Measurements from ENCODE around the gene LDHAL6A. TPM values are rescaled to one million over a fixed set of nuclear protein-coding genes. Genes with fewer than 3 reads are reported as not detected.

LDHAL6A gene
- total RNA-seq, 1 experiment from 2014 or later = not detected

DNA sequence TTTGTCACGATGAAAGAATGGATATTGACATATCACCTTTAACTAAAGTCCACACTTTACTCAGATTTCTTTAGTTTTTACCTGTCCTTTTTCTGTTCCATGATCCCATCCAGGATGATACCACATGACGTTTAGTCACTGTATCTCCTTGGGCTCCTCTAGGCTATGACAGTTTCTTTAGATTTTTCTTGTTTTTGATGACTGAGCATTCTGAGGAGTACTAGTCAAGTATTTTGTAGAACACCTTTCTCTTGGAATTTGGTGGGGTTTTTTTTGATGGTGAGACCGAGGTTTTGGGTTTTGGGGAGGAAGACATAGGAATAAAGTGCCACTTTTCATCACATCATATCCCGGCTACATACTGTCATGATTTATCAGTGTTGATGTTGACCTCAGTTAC is 4.0 kb downstream of the LDHAL6A start:
- H3K36me3 Mint-ChIP-seq (ENCODE audit: insufficient read depth, unreplicated experiment) = no peaks in the 10 kb centered on the region
- H3K4me1 Mint-ChIP-seq (ENCODE audit: low read depth, unreplicated experiment) = peaks cover 9% of the 10 kb centered on the region
- no peak overlapping the region for H3K4me3 Mint-ChIP-seq (ENCODE audit: low read depth, unreplicated experiment)
- H3K27me3 Mint-ChIP-seq (ENCODE audit: unreplicated experiment) = no peaks in the 10 kb centered on the region
- intact Hi-C loops (cut with micrococcal nuclease; ENCODE audit: unreplicated experiment) = no loop called here
- H3K9me3 Mint-ChIP-seq (ENCODE audit: low read depth, unreplicated experiment) = no peaks in the 10 kb centered on the region
- DNase-seq = no peak
- no peak overlapping the region for H3K27ac Mint-ChIP-seq (ENCODE audit: unreplicated experiment)
- BruUV-seq (replicated peaks) = no TSS peak
- CTCF ChIA-PET = interaction anchor here (0.6 kb wide), 1 partner anchor 218 kb away, joined by 3 read pairs; no protein-coding TSS in a partner anchor
- TF ChIP-seq, protein P1, sequence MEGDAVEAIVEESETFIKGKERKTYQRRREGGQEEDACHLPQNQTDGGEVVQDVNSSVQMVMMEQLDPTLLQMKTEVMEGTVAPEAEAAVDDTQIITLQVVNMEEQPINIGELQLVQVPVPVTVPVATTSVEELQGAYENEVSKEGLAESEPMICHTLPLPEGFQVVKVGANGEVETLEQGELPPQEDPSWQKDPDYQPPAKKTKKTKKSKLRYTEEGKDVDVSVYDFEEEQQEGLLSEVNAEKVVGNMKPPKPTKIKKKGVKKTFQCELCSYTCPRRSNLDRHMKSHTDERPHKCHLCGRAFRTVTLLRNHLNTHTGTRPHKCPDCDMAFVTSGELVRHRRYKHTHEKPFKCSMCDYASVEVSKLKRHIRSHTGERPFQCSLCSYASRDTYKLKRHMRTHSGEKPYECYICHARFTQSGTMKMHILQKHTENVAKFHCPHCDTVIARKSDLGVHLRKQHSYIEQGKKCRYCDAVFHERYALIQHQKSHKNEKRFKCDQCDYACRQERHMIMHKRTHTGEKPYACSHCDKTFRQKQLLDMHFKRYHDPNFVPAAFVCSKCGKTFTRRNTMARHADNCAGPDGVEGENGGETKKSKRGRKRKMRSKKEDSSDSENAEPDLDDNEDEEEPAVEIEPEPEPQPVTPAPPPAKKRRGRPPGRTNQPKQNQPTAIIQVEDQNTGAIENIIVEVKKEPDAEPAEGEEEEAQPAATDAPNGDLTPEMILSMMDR (IDR thresholded peaks at IDR 0.05; ENCODE audit: unreplicated experiment) = no peak

DNA sequence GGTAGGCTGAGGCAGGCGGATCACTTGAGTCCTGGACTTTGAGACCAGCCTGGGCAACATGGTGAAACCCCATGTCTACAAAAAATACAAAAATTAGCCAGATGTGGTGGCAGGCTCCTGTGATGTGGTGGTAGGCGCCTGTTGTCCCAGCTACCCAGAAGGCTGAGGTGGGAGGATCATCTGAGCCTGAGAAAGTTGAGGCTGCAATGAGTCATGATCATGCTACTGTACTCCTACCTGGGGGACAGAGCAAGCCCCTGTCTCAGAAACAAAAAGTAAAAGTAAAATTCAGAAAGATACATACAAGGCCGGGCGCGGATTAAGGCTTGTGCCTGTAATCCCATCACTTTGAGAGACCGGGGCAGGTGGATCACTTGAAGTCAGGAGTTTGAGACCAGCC is 6.3 kb downstream of the LDHAL6A start:
- H3K4me1 Mint-ChIP-seq (ENCODE audit: low read depth, unreplicated experiment) = peaks cover 9% of the 10 kb centered on the region
- CTCF ChIA-PET = interaction anchor here (0.7 kb wide), 1 partner anchor 725 kb away, joined by 3 read pairs; no protein-coding TSS in a partner anchor
- H3K27me3 Mint-ChIP-seq (ENCODE audit: unreplicated experiment) = no peaks in the 10 kb centered on the region
- no TSS peak for BruUV-seq (replicated peaks)
- no peak for DNase-seq
- intact Hi-C loops (cut with micrococcal nuclease; ENCODE audit: unreplicated experiment) = no loop called here
- TF ChIP-seq, protein P1 (IDR thresholded peaks at IDR 0.05; ENCODE audit: unreplicated experiment) = no peak
- no peak overlapping the region for H3K27ac Mint-ChIP-seq (ENCODE audit: unreplicated experiment)
- H3K36me3 Mint-ChIP-seq (ENCODE audit: insufficient read depth, unreplicated experiment) = no peaks in the 10 kb centered on the region
- H3K9me3 Mint-ChIP-seq (ENCODE audit: low read depth, unreplicated experiment) = no peaks in the 10 kb centered on the region
- no peak overlapping the region for H3K4me3 Mint-ChIP-seq (ENCODE audit: low read depth, unreplicated experiment)

DNA sequence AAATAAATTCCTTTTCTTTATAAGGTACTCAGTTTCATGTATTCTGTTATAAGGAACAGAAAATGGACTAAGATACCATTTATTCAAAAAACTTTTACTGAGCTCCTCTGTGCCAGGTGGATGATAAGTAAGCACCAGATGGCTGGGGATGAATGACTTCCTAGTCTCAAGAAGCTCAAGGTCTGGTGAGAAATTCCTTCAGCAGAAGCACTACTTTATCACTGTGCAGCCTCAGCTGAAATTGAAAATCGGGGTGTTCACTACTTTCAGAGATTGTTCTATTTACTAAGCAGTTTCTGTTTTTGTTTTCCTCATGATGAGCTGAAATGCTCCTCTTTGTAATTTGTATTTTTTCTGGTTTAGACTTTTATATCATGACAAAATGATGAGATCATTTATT is 7.8 kb downstream of the LDHAL6A start:
- Mint-ChIP-seq H3K4me3 (ENCODE audit: low read depth, unreplicated experiment) (no peak overlapping the region), H3K27me3 (ENCODE audit: unreplicated experiment) (no peaks in the 10 kb centered on the region), H3K4me1 (ENCODE audit: low read depth, unreplicated experiment) (no peaks in the 10 kb centered on the region), H3K9me3 (ENCODE audit: low read depth, unreplicated experiment) (no peaks in the 10 kb centered on the region), H3K36me3 (ENCODE audit: insufficient read depth, unreplicated experiment) (no peaks in the 10 kb centered on the region), H3K27ac (ENCODE audit: unreplicated experiment) (no peak overlapping the region)
- no peak for DNase-seq
- TF ChIP-seq, protein P1 (IDR thresholded peaks at IDR 0.05; ENCODE audit: unreplicated experiment) = no peak
- intact Hi-C loops (cut with micrococcal nuclease; ENCODE audit: unreplicated experiment) = no loop called here
- no TSS peak for BruUV-seq (replicated peaks)
- CTCF ChIA-PET = no interaction called here

DNA sequence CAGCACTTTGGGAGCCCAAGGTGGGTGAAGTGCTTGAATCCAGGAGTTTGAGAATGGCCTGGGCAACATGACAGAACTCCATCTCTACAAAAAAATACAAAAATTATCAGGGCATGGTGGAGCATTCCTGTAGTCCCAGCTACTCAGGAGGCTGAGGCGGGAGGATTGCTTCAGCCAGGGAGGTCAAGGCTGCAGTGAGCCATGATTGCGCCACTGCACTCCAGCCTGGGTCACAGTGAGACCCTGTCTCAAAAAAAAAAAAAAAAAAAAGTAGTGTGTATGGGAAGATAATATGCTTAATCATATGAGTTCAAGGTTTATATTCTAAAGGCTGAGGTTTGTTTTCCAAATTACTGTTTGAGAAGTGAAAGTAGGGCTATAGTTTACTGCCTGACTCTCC is 10.7 kb downstream of the LDHAL6A start:
- H3K27me3 Mint-ChIP-seq (ENCODE audit: unreplicated experiment) = no peaks in the 10 kb centered on the region
- CTCF ChIA-PET = no interaction called here
- TF ChIP-seq, protein P1 (IDR thresholded peaks at IDR 0.05; ENCODE audit: unreplicated experiment) = no peak
- no peaks in the 10 kb centered on the region for H3K4me1 Mint-ChIP-seq (ENCODE audit: low read depth, unreplicated experiment)
- H3K36me3 Mint-ChIP-seq (ENCODE audit: insufficient read depth, unreplicated experiment) = no peaks in the 10 kb centered on the region
- BruUV-seq (replicated peaks) = no TSS peak
- H3K9me3 Mint-ChIP-seq (ENCODE audit: low read depth, unreplicated experiment) = no peaks in the 10 kb centered on the region
- H3K4me3 Mint-ChIP-seq (ENCODE audit: low read depth, unreplicated experiment) = no peak overlapping the region
- H3K27ac Mint-ChIP-seq (ENCODE audit: unreplicated experiment) = no peak overlapping the region
- DNase-seq = no peak
- intact Hi-C loops (cut with micrococcal nuclease; ENCODE audit: unreplicated experiment) = no loop called here
